NCI-H2171 (cell line): ENCODE measurements around the gene RPS3.
"Not testable (repeated sequence)": the region's sequence is repeated elsewhere in the genome, so short reads cannot be mapped to it uniquely, and the experiment has no call there.

Experiments used
- DNase-seq: peaks from one replicate; lab custom pipeline; 2025; lab: John Stamatoyannopoulos, UW

RPS3 gene

GRCh38 chr11:75380245-75380644 is 19.1 kb upstream of the RPS3 start:
- no peak for DNase-seq

DNA sequence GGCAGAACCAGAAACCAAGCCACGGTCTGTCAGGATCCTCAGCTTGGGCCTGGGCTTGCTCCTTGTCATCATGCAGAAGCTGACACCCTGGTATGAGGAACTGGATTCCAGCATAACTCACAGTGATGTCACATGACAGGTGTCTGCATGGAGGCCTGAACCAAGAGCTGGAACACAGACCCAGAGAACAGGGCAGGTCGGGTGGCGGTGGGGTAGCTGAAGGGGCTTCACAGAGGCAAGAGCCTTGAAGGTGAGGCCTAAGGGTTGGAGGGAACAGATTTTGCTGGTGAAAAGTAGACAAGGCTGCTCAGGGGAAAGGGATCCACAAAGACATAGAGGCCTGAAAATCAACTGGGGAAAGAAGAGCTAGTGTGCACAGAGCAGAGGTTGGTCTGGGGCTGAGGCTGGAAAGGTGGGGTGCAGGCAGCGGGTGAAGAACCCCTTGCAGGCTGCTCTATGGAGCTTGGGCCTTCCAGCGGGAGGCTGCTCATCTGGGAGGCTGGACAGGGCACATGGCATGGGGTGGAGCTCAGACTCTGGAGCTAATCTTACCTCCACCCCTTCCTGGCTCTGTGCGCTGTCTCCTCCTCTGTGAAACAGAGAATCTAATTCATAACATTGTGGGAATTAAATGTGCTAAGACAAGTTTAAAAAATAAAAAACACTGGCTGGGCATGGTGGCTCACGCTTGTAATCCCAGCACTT is 18.4 kb upstream of the RPS3 start:
- no peak for DNase-seq

- DNase-seq = no peak
These were observed 16.1 kb upstream of the RPS3 start for GRCh38 chr11:75383246-75383645.

- DNase-seq = peak; percentile 6
These were observed 14.8 kb upstream of the RPS3 start for GRCh38 chr11:75384438-75385080.

GRCh38 chr11:75386942-75387630 is 12.2 kb upstream of the RPS3 start:
- no peak for DNase-seq

- DNase-seq = no peak
These were observed 11.5 kb upstream of the RPS3 start for GRCh38 chr11:75387736-75388294.

DNA sequence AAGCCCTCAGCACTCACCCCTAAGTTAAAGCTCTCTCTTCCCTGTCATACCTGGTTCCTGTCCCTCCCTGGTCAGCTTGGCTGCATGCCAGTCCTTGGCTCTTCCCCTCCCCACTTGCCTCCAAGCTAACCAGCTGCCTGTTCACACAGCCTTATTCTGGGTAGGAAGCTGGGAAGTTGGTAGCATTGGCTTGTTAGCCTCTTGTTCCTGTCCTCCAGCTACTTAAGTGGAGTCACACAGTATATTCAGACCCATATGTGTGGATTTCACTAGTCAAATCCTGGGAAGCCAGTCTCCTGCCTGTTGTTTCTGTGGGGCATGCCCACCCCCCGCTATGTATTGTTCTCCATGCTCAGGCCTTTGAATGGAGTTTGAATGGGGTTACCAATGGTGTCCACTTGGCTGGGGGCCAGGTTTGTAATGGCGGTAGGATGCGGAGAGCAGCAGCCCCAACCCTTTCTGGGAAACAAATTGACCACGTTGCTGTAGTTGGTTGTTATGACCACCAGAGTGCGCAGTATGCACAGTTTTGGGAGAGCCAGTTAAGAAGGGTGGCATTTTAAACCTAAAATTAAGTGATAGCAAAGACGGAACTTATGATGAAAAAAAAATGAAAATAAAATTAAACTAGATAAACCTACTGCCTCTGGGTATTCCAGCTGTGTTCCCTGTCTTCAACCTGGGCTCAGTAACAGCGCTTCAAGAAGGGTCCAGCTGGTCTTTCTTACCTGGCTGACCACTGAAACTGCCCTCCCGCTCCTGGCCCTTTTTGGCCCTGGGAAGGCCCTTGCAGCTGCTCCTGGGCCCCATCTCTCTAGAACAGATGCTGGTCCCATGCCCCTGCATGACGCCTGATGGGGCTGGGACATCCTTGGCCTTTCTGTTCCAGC is 10.7 kb upstream of the RPS3 start:
- peak; percentile 13 for DNase-seq

GRCh38 chr11:75389276-75389605 is 10.1 kb upstream of the RPS3 start:
- no peak for DNase-seq

- no peak for DNase-seq
These were observed 9.4 kb upstream of the RPS3 start for GRCh38 chr11:75389925-75390324.

GRCh38 chr11:75394085-75394840 is 5.1 kb upstream of the RPS3 start:
- no peak for DNase-seq

DNA sequence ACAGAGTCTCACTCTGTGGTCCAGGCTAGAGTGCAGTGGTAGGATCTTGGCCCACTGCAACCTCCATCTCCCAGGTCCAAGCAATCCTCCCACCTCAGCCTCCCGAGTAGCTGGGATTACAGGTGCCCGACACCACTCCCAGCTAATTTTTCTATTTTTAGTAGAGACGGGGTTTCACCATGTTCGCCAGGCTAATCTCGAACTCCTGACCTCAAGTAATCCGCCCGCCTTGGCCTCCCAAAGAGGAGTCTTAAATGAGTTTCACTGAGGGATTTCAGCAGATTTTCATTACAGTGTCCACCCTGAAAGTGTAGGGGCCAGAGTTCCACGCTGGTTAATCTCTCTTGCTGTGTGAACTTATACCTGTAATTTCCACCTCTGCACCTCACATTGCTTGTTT is 412 bp upstream of the RPS3 start:
- DNase-seq = no peak

- DNase-seq = no peak
These were observed 988 bp downstream of the RPS3 start for GRCh38 chr11:75400146-75400865.

DNA sequence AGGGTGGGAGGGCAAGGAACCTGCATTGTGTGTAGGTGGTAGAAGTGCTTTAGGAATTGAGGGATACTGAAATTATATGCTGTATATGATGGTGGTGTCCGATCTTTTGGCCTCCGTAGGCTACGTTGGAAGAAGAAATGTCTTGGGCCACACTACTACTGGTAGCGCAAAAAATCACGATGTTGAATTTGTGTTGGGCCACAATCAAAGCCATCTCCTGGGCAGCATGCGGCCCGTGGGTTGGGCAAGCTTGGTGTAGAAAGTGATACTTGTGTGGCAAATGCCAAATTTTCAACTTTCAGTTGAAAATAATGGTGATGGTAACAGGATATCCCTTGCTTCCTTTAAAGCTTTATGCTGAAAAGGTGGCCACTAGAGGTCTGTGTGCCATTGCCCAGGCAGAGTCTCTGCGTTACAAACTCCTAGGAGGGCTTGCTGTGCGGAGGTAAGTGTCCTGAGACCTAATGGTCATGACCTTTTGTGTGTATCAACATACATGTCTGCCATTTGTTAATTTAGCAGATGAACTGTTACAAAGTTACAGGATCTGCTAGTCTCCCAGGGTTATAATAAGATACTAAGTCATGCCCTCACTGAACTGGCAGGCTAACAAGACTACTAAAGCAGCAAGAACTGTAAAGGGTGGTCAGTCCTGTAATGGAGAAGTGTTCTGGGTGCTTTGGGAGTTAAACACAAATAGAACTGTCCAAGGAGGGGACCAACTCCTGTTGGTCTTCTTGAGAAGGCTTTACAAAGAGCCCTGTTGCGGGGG is 2.9 kb downstream of the RPS3 start:
- DNase-seq = no peak

DNA sequence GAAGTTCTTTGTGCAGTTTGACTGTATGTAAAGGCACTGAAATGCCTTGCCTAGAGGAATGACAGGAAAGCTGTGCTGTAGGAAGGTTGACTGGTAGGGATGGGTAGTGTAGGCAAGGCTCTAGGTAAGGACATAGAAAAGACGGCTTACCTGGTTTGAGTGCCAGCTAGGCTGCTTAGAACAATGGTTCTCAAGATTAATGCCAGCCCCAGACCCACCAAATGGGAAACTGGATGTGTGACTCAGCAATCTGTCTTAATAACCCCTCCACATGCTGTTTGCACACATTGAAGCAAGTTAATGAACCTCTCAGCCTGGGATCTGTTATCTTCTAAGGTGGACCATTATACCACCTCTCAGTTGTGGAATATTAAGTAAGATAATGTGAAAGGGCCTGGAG is 3.7 kb downstream of the RPS3 start:
- no peak for DNase-seq

DNA sequence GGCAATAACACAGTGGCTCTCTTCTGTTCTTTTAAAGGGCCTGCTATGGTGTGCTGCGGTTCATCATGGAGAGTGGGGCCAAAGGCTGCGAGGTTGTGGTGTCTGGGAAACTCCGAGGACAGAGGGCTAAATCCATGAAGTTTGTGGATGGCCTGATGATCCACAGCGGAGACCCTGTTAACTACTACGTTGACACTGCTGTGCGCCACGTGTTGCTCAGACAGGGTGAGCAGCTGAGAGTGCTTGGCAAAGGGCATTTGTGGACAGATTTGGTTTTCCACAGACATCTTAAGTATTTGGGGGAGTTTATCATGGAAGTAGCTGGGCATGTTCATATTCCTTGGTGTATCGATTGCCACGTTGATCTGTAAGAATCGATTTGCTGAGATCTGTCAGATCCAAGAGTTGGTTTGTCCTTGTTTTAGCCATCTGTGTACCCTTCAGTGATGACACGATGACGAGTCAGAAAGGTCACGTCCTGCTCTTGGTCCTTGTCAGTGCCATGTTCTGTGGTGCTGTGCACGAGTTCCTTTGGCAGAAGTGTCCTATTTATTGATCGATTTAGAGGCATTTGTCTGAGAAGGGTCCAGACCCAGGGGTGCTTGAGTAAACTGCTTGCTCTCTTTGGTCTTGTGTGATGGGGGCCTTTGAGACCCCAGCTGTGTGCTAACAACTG is 4.8 kb downstream of the RPS3 start:
- no peak for DNase-seq

DNA sequence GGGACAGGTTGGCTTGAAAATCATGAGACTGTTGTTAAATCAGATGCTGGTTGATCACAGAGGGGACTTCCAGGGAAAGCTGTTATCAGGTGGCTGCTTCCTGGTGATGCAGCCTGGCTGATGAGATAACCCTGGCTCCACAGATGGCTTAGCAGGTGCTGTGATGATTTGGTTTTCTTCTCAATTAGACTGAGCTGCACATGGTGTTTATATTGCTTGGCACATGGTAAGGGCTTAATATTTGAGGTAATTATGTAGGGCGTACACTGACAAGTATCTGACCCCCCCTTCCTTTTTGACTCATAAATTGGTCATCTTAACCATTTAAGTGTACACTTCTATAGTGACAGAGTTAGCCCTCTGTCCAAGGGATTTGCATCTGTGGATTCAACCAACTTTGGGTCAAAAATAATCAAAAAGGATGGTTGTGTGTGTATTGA is 7.0 kb downstream of the RPS3 start:
- peak; percentile 39 for DNase-seq

GRCh38 chr11:75408957-75409219 is 9.6 kb downstream of the RPS3 start:
- no peak for DNase-seq

- not testable (repeated sequence) for DNase-seq
These were observed 10.7 kb downstream of the RPS3 start for GRCh38 chr11:75409971-75410370.

DNA sequence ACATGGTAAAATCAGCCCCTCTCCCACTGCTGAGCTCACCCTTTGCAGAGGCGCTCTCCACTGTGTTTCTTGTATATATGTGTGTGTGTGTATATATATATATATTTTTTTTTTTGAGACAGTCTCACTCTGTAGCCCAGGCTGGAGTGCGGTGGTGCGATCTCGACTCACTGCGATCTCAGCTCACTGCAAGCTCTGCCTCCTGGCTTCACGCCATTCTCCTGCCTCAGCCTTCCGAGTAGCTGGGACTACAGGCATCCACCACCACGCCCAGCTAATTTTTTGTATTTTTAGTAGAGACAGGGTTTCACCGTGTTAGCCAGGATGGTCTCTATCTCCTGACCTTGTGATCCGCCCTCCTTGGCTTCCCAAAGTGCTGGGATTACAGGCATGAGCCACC is 13.8 kb downstream of the RPS3 start:
- DNase-seq = not testable (repeated sequence)

DNA sequence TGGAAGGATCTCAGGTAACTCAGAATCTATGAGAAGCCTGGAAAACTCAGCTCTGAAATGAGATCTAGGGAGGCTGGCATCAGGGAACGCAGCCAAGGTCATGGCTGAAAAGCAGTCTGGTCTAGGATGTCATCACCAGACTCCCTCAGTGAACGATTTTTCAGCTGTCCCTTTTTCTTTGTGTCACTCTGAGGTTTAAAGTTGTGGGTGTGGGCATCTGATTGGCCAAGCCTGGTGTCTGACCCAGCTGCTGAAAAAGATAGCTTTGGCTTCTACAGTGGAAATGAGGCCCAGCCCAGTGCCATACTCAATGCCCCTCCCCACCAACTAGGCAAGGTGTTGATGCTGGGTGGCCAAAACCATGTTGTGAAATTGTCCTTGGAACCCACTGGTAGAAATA is 14.5 kb downstream of the RPS3 start:
- no peak for DNase-seq
